ENCODE data around the gene VTI1A.

VTI1A gene

DNA sequence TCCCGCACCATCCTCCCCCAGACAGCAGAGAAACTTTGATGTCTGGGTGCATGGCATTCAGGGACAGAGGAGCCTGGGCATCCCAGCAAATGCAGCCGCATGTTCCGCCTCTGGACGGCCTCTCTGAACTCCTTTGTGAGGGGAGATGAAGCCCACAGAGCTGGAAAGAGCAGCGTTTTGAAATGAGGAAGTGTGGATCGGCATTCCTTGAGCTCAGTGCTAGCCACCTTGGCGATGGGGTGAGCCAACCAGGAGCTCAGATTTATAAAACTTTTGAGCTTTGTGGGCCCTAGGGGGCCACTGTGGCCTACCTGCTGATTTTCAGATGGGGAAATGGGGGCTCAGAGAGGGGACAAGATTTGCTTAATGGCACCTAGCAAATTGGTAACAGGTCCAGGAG is 376.6 kb downstream of the VTI1A start:
- TF ChIP-seq CTCF (conservative IDR thresholded peaks at IDR 0.05; ENCODE audit: low read length), result no peak
- no peak for DNase-seq (ENCODE audit: low read depth)
- H3K4me3 ChIP-seq (ENCODE audit: low read length), result no peak overlapping the region

GRCh38 chr10:112826018-112826697 is 379.1 kb downstream of the VTI1A start:
- TF ChIP-seq CTCF (conservative IDR thresholded peaks at IDR 0.05; ENCODE audit: low read length), result no peak
- DNase-seq (ENCODE audit: low read depth), result no peak

GRCh38 chr10:112827086-112827485 is 380.1 kb downstream of the VTI1A start:
- H3K4me3 ChIP-seq (ENCODE audit: low read length), result no peak overlapping the region
- TF ChIP-seq CTCF (conservative IDR thresholded peaks at IDR 0.05; ENCODE audit: low read length), result no peak
- DNase-seq (ENCODE audit: low read depth), result no peak

More at GRCh38 chr10:112826018-112826697, 379.1 kb downstream of the VTI1A start:
- H3K4me3 ChIP-seq (ENCODE audit: low read length), result no peak overlapping the region

DNA sequence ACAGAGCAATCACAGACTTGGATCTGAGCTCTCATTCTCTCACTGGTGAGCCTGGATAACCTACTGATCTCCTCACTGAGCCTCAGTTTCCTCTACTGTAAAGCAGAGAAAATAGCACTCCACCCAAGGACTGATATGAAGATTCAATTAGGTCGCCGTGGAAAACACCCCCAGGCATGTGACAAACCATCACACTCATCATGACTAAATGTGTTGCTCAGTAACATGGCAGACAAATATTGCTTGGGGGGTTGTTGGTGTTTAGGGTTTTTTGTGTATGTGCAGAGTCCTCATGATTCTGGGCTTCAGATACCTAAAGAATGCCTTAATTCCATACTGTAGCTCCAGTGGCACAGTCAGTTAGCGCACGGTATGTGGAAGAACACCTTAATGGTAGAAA is 380.9 kb downstream of the VTI1A start:
- H3K4me3 ChIP-seq (ENCODE audit: low read length), result no peak overlapping the region
- no peak for DNase-seq (ENCODE audit: low read depth)
- TF ChIP-seq CTCF (conservative IDR thresholded peaks at IDR 0.05; ENCODE audit: low read length), result no peak

GRCh38 chr10:112831859-112832258 is 384.8 kb downstream of the VTI1A start:
- no peak overlapping the region for H3K4me3 ChIP-seq (ENCODE audit: low read length)
- no peak for DNase-seq (ENCODE audit: low read depth)
- TF ChIP-seq CTCF (conservative IDR thresholded peaks at IDR 0.05; ENCODE audit: low read length), result no peak

DNA sequence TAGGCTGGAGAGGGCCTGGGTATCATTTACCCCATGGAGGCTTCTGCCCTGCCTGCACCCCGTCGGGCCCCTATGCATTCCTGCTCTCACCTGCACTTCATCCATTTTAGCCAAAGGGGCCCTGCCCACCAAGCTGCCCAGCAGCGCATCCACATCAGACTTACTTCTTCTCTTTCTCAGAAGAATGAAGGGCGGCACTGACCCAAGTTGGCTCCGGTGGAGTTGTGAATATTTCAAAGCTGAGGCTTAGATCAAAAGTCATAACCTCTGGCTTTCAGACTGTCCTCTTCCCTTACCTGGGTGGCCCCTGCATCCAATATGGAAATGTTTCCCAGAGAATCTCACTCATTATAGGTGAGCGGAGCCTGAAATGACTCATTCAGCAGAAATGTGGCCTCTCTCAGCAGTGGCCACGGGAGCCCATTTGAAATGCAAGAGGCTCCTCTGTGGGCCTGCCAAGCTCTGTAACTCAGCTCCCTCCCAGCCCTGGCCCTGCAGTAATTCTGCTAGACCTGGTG is 385.4 kb downstream of the VTI1A start:
- H3K4me3 ChIP-seq (ENCODE audit: low read length), result no peak overlapping the region
- peak; percentile 13 for DNase-seq (ENCODE audit: low read depth)
- no peak for TF ChIP-seq CTCF (conservative IDR thresholded peaks at IDR 0.05; ENCODE audit: low read length)

DNA sequence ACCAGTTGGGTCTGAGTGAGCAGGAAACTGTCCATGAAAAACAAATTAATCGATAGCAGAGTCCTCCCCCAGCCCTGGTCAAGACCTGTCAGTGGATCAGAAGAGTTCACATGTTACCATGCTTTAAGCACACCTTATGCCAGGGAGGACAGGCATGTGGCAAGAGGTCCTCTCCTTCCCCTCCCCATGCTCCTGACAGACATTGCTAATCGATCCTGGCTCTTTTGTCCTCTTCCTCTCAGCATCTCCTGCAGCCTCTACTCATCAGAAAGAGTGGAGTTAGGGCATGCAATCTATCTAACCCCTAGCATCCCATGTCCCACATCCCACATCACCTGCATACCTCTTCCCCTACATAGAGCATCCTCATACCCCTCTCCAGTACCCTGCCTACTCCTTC is 385.9 kb downstream of the VTI1A start:
- DNase-seq (ENCODE audit: low read depth), result no peak
- TF ChIP-seq CTCF (conservative IDR thresholded peaks at IDR 0.05; ENCODE audit: low read length), result no peak
- H3K4me3 ChIP-seq (ENCODE audit: low read length), result no peak overlapping the region

Data from AG10803 (cell line).